Superior temporal gyrus (tissue), 1 donor: Measurements from ENCODE around the gene KXD1.
"Not testable (repeated sequence)": the region's sequence is repeated elsewhere in the genome, so short reads cannot be mapped to it uniquely, and the experiment has no call there.

Experiments used
- DNase-seq: peaks from one replicate; pipeline ENCODE4 v3.0.0-alpha.2; 2016; ENCODE audit errors: extremely low spot score

The KXD1 gene

GRCh38 chr19:18536475-18536874 is 21.2 kb upstream of the KXD1 start:
- DNase-seq: no peak

- DNase-seq: no peak
Measured at GRCh38 chr19:18537431-18537830, 20.2 kb upstream of the KXD1 start.

- no peak for DNase-seq
Measured at GRCh38 chr19:18538115-18538514, 19.6 kb upstream of the KXD1 start.

DNA sequence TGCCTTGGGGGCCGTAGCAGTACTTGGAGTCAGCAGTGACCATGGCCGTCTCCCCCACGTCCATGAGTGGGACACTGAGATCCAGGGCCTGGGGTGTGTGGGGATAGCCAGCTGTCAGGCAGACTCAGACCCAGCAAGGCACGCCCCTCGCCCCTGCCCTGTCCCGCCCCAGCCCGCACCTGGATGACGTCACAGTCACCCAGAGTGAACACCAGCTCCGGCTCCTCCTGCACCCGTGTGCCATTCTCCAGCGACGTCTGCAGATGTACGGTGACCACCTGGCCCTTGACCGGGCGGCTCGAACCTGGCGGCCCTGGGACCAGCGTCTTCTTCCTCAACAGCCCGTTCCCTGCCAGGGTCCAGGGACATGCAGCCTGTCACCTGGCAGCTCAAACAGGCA is 18.3 kb upstream of the KXD1 start:
- no peak for DNase-seq

GRCh38 chr19:18540200-18540599 is 17.5 kb upstream of the KXD1 start:
- not testable (repeated sequence) for DNase-seq

- no peak for DNase-seq
Measured at GRCh38 chr19:18541258-18541991, 16.2 kb upstream of the KXD1 start.

DNA sequence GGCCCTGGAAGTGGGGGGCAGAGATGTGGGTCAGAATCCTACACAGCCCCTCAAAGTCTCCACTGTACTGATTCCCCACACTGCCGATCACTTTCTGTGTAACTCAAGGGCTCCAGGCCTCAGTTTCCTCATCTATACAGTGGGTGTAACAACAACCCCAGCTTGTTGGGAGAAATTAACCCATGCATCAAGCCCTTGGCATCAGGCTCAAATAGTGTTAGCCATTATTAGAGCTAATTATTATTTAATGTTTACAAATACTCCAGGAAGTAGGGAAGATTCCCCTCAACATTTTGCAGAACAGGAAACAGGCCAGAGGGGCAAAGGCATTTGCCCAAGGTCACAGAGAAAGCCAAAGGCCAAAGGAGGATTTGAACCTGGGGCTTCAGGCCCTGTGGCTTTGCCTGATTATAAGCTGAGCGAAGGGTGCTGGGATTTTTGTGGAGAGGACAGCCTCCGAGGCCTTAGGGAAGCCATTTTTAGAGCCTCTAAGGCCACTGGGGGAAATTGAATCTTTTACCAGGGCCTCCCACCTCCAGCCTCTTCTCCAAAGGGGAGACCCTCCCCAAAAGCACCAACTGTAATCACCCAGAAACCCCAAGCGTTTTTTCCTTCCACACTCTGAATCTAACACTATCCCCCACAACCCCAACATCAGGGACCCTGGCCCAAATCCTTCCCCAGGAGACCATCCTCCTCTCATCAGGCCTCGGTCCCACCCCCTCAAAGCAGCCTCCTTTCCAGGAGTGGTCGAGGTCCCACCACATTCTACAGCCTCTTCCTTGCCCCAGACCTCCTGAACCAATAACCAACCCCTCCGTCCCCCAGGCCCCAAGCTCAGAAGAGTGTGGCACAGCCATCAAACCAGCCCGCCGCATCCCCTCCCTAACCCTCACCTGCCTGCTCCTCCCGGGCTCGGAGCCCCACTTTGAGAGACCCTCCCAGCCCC is 15.4 kb upstream of the KXD1 start:
- no peak for DNase-seq

GRCh38 chr19:18542941-18543813 is 14.5 kb upstream of the KXD1 start, which contains the start of gene FKBP8:
TSS of gene FKBP8 (minus strand) at chr19:18543573. CDS start at chr19:18541970, 1,603 bp downstream.
- peak; percentile 92 for DNase-seq

GRCh38 chr19:18543814-18544475 is 13.7 kb upstream of the KXD1 start:
- peak; percentile 47 for DNase-seq

GRCh38 chr19:18551631-18552030 is 6.0 kb upstream of the KXD1 start:
- DNase-seq: no peak

DNA sequence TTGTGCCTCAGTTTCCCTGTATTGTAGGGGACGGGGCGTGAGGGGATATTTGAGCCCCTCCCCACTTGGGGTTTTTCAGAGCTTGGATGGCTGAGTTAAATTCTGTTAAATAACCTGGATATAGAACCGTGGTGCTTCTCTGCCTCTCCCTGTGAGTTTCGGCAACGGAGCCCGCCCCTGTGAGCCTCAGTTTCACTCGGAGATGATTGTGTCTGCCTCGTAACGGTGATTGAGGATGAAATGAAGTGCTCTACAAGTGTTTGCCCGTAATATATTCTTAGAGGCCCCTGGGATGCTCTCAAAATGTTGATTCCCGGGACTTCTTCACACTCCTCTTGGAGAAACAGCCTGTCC is 509 bp downstream of the KXD1 start:
- no peak for DNase-seq

GRCh38 chr19:18558604-18559003 is 934 bp downstream of the KXD1 start:
- DNase-seq: no peak

DNA sequence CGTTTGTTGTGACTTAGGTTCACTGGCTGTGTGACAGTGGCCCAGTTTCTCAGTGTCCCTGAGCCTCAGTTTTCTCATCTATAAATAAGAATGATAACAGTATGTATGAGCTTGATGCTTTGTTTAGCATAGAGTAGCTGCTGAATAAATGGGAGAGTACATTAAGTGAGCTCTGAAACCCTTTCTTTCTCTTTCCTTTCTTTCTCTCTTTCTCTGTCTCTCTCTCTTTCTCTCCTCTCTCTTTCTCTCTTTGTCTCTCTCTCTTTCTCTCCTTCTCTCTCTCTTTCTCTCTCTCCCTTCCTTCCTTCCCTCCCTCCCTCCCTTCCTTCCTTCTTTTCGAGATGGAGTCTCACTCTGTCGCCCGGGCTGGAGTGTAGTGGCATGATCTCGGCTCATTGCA is 2.0 kb downstream of the KXD1 start:
- no peak for DNase-seq

DNA sequence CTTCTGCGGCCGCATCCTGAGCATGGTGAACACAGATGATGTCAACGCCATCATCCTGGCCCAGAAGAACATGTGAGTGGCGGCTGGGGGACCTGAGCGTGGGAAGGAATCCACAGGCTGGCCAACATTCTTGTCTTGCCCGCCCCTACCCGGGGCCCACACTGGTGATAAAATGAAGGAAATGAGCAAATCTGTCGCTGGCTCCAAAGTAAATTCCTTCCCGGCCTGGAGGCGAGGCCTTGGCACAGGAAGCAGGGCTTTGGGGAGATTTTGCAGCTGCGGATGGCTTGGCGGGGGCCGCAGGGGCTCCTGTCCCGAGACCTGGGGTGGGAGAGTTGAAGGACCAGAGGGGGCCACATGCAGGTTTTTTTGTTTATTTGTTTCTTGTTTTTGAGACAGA is 4.4 kb downstream of the KXD1 start:
- no peak for DNase-seq

DNA sequence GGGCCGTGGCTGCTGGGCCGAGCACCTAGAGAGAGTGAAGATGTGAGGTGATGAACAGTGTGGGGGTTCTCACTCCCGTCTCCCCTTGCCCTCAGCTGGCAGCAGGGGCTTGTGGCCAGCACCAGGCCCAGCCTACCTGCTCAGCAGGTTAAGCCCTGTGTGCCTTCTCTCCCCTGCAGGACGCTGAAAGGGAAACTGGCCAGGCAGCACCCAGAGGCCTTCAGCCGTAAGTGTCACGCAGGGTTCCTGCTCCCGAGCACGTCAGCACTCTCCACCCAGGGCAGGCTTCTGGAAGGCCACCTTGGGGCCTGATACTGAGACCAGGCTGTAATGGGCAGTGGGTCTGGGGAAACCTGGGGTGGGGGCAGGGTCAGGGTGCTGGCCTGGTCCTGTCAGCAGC is 9.3 kb downstream of the KXD1 start:
- DNase-seq: no peak

DNA sequence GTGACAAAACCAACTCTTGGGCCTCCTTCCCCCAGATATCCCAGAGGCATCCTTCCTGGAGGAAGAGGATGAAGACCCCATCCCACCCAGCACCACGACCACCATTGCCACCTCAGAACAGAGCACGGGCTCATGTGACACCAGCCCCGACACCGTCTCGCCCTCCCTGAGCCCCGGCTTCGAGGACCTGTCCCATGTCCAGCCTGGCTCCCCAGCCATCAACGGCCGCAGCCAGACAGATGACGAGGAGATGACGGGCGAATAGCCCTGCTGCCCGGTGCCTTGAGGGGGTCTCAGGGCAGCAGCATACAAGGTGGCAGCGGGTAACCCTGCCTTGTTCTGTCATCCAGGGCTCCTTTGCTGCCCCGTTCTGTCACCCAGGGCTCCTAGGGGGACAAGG is 10.7 kb downstream of the KXD1 start:
- no peak for DNase-seq

- peak; percentile 97 for DNase-seq
Measured at GRCh38 chr19:18571564-18572344, 14.1 kb downstream of the KXD1 start, which contains the start of gene UBA52. TSS of gene UBA52 (plus strand) at chr19:18571857. CDS start at chr19:18573301, 1,444 bp downstream.

GRCh38 chr19:18574691-18575291 is 17.1 kb downstream of the KXD1 start:
- no peak for DNase-seq

GRCh38 chr19:18576383-18576782 is 18.7 kb downstream of the KXD1 start:
- no peak for DNase-seq

DNA sequence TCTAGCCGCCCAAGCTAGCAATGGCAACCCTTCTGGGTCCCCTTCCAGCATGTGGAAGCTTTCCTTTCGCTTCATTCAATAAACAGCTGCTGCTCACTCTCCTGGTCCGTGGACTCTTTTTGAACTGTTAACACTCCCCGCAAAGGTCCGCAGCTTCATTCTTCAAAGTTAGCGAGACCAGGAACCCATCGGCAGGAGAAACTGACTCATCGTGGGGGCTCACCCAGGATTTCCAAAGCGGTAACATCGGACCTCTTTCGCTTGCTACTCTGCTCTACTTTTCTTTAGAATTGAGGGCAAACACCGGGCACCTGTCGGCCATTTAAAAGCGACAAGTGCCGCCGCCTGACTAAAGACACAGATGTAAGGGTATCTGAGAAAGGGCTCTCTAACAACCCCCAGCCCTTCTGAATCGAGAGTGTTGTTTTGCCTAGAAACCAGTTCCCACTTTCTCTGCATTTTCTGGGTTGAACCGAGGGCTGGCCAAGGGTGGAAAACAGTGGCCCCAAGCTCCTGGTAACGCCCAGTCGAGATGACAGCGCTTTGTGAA is 19.8 kb downstream of the KXD1 start:
- DNase-seq: no peak
